Thymus (tissue), 11 donors: Measurements from ENCODE around the gene FBLN5. TPM values are rescaled to one million over a fixed set of nuclear protein-coding genes. Genes with fewer than 3 reads are reported as not detected.

Experiments
- DNase-seq, 9 donors: peaks; one replicate each; pipeline ENCODE4 v3.0.0-alpha.2; 2013; ENCODE audit warnings: low spot score in 9 of 9, low read depth in 6 of 9, missing footprints in 1 of 9
- H3K27ac ChIP-seq, 2 donors: one replicate each; pipeline ENCODE4 v1.5.1; 2013; ENCODE audit warnings: control low read depth in 1 of 2, low read depth in 1 of 2, low read length in 1 of 2, mild to moderate bottlenecking in 1 of 2, moderate library complexity in 1 of 2
- H3K27me3 ChIP-seq, 2 donors: one replicate each; pipeline ENCODE4 v1.5.1; 2013; ENCODE audit warnings: low read length in 1 of 2; ENCODE audit not compliant: control insufficient read depth in 2 of 2, insufficient read depth in 1 of 2
- H3K36me3 ChIP-seq, 2 donors: one replicate each; pipeline ENCODE4 v1.5.1; 2013; ENCODE audit warnings: low read length in 1 of 2, mild to moderate bottlenecking in 1 of 2, moderate library complexity in 1 of 2; ENCODE audit not compliant: control insufficient read depth in 2 of 2, insufficient read depth in 2 of 2
- H3K4me1 ChIP-seq, 2 donors: one replicate each; pipeline ENCODE4 v1.5.1; 2013; ENCODE audit warnings: low read length in 2 of 2; ENCODE audit not compliant: control insufficient read depth in 2 of 2, insufficient read depth in 2 of 2
- H3K4me3 ChIP-seq, 2 donors: one replicate each; pipeline ENCODE4 v1.5.1; 2013; ENCODE audit warnings: low read length in 2 of 2, control low read depth in 1 of 2, mild to moderate bottlenecking in 1 of 2
- H3K9me3 ChIP-seq, 2 donors: one replicate each; pipeline ENCODE4 v1.5.1; 2013; ENCODE audit warnings: low read length in 1 of 2, mild to moderate bottlenecking in 1 of 2; ENCODE audit not compliant: control insufficient read depth in 2 of 2, insufficient read depth in 1 of 2
- WGBS: extraction: QIAGEN DNeasy Blood & Tissue Kit; methylation state at CpG from one replicate; pipeline ENCODE4 v1.1.7; 2013; 5-methylcytosine and 5-hydroxymethylcytosine counted together
- polyA plus RNA-seq: library from polyadenylated mRNA; stranded (reverse); fragments of 200-250 nt; gene quantifications from one replicate; pipeline ENCODE4 v1.2.3, GENCODE V29; 2013
- total RNA-seq: library from RNA; stranded (reverse); fragments of 120-200 nt; gene quantifications from one replicate; pipeline ENCODE4 v1.2.4, GENCODE V29; 2013
- donor health status: healthy.

The FBLN5 gene
- total and polyA plus RNA-seq, 2 donors = 32.2 to 61.3 TPM

DNA sequence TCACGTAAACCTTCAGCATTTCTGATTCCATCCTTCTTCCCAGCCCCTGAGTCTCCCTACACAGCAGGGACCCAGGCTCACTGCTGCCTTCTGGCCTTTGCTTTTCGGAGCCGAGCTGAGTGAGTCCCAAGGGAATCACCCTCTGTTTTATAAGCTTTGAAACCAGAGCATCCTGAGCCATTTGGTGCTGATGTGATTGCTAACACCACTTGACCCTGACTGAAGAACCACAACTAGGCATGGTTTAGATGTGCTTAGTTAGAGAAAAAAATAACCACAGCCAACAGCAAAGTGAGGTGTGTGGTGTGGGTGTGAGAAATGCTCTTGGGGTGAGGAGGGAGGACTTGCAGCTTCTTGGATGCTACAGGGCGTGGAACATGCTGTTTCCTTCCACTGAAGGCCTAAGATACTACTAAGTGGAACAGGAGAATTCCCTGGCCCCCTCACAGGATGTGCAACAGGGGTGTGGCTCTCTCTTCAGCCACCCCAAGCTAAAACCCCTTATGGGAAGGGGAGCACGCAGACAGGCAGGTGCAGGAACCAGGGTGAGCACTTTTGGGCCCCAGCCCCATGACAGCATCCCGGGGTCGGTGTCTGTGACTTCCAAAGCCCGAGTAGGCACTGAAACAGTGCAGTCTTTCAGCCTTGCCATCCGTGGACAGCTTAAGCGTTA, 80.0 kb downstream of the FBLN5 start, which contains the start of gene TC2N:
Gene TC2N, minus strand, starts transcription at position 221 of the 673 bp plus-strand sequence. CDS start 53,767 bp downstream, outside the sequence.
- 83% methylated on average over 10 of the region's 10 CpGs for WGBS
- H3K4me1 ChIP-seq = peaks cover 55 to 72% of the 10 kb centered on the region in 2 donors

DNA sequence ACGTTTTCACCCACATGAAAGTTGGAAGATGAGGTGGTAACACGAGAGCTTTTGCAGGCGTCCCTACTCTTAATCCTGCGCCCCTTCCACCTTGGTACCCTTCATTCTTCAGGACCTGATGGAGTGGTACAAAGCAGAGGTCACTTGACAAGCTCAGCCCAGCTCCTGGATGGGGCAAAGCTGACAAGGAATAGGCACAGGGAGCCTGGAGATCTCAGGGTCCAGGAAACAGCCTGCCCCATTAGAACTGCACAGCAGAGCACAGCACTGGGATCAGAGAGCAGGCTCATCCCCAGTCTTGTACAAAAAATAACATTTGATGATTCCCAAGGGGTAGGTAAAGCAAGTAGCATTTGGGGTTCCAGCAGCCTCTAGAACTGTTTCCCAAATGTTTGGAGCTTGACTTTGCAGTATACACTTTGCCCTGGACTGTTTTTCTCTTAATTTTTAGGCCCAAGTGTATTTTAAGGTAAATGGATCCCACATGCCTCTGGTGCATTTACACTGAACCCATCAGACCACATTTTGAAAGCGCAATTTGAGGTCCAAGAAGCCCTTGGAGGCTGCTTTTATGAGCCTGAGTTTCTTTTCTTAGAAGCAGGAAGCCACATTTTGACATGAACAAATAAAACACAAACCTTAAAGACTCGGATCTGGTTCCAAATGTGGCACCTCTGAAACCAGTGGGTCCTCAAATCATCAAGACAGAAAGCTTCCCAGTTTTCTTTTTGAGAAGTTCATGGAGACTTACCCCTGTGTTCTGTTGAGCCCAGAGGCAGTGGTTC, 80.8 kb downstream of the FBLN5 start:
- 58% methylated on average over 6 of the region's 6 CpGs for WGBS
- H3K9me3 ChIP-seq = peaks cover 1 to 5% of the 10 kb centered on the region in 2 donors
- H3K4me3 ChIP-seq = peak overlapping the region; percentile 26
- H3K36me3 ChIP-seq = peaks cover 11% of the 10 kb centered on the region in 2 donors
- no peaks in the 10 kb centered on the region for H3K27me3 ChIP-seq
- H3K4me1 ChIP-seq = peaks cover 51 to 72% of the 10 kb centered on the region in 2 donors
- DNase-seq = peak in 1 of 9 donors; percentile 59
- H3K27ac ChIP-seq = peak overlapping the region; percentile 78 to 86

More for the DNA sequence above, 80.0 kb downstream of the FBLN5 start, which contains the start of gene TC2N:
- Histone ChIP-seq H3K27me3 (no peaks in the 10 kb centered on the region), H3K9me3 (peaks cover 1 to 5% of the 10 kb centered on the region in 2 donors), H3K36me3 (peaks cover 8 to 11% of the 10 kb centered on the region in 2 donors), H3K4me3 (peak within 1 kb of the TSS; percentile 26), H3K27ac (peak within 1 kb of the TSS; percentile 78 to 86)
- DNase-seq = peak in 1 of 9 donors; percentile 67

DNA sequence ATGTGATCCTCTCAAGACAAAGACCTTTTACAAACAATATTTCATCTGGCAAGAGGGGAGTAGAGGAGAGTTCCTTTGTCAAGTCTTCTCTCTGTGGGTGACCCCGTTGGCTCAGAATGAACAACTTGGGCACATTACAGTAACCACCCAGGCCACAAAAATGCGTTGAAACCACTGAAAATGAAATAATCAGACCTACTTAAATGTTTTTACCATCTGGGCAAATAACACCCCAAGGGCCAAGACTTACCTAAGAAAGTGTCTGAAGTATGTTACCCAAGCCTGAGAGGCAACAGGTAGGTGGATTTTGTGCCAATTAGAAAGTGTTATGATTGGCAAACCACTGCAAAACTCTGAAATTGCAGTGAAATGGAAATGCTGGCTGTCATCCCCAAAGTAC, 81.4 kb downstream of the FBLN5 start:
- 31% methylated on average over 2 of the region's 2 CpGs for WGBS
- peak overlapping the region in 1 of 2 donors; percentile 61 for H3K27ac ChIP-seq
- no peak for DNase-seq

DNA sequence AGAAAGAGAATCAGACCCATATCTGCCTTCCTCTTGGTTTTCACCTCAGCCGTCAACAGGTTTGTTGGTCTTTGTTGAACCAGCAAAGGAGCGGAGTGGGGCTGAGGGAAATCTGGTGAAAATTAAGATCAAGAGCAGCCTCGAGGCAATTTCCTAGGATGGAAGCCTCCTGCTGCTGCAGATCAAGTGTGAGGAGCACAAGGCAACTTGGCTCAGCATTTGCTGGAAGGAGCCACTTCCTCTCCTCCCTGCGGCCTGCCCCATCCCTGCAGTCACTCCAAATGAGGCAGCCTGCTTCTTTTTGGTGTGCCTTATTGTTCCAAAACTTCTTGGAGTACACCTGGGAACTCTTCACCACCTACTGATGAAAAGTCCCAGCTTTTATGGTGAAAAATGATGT, 85.1 kb downstream of the FBLN5 start:
- 79% methylated on average over 4 of the region's 4 CpGs for WGBS
- H3K27ac ChIP-seq = peak overlapping the region in 1 of 2 donors; percentile 61
- H3K4me1 ChIP-seq = peaks cover 23 to 43% of the 10 kb centered on the region in 2 donors
- H3K4me3 ChIP-seq = no peak overlapping the region
- H3K27me3 ChIP-seq = no peaks in the 10 kb centered on the region
- H3K36me3 ChIP-seq = peaks cover 0 to 3% of the 10 kb centered on the region in 2 donors
- no peak for DNase-seq
- no peaks in the 10 kb centered on the region for H3K9me3 ChIP-seq

More for the DNA sequence above, 81.4 kb downstream of the FBLN5 start:
- Histone ChIP-seq H3K4me3 (peak overlapping the region; percentile 26), H3K36me3 (peaks cover 11% of the 10 kb centered on the region in 2 donors), H3K4me1 (peaks cover 50 to 72% of the 10 kb centered on the region in 2 donors), H3K9me3 (peaks cover 1 to 5% of the 10 kb centered on the region in 2 donors), H3K27me3 (no peaks in the 10 kb centered on the region)

DNA sequence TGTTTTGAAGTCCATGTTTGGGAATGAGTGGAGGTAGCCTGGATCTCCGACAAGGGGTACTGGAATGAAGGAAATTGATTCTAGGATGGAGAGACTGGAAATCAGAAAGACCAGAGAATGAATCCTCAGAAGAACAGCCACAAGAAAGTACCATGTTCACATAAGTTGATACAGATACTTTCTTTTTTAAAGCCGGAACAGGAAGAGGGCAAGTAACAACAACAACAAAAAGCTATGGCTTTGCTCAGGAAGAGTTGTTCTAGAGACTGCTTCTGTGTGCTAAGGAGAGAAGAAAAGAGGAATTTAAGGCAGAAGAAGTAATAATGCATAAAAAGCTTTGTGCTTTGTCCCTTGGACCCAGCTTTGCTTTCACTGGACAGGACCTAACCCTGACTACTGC, 86.4 kb downstream of the FBLN5 start:
- peaks cover 0 to 3% of the 10 kb centered on the region in 2 donors for H3K36me3 ChIP-seq
- 57% methylated on average over 2 of the region's 2 CpGs for WGBS
- H3K4me3 ChIP-seq = no peak overlapping the region
- H3K4me1 ChIP-seq = peaks cover 16 to 31% of the 10 kb centered on the region in 2 donors
- DNase-seq = peak in 1 of 9 donors; percentile 68
- peak overlapping the region; percentile 84 to 90 for H3K27ac ChIP-seq
- no peaks in the 10 kb centered on the region for H3K9me3 ChIP-seq
- H3K27me3 ChIP-seq = no peaks in the 10 kb centered on the region

DNA sequence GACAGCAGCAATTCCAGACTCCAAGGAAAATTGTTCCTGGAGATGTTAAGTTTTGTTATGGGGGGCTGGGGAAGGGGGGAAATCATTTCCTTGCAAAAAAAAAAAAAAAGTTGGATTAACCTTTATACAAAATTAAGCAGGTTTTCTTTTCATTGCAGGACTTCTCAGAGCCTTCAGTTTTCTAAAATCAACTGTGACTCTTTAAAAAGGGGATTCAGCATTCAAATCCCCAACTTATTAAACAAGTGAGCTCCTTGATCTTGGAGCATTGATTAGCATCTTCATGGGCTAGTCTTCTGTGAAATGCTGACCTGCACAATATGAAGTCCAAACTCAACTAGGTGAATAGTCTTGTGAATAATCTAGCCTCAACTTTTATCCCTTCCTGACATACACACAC, 87.3 kb downstream of the FBLN5 start:
- no peak for DNase-seq
- Histone ChIP-seq H3K36me3 (peaks cover 0 to 3% of the 10 kb centered on the region in 2 donors), H3K4me1 (peaks cover 19 to 31% of the 10 kb centered on the region in 2 donors), H3K9me3 (no peaks in the 10 kb centered on the region), H3K27me3 (no peaks in the 10 kb centered on the region), H3K4me3 (no peak overlapping the region), H3K27ac (no peak overlapping the region)

DNA sequence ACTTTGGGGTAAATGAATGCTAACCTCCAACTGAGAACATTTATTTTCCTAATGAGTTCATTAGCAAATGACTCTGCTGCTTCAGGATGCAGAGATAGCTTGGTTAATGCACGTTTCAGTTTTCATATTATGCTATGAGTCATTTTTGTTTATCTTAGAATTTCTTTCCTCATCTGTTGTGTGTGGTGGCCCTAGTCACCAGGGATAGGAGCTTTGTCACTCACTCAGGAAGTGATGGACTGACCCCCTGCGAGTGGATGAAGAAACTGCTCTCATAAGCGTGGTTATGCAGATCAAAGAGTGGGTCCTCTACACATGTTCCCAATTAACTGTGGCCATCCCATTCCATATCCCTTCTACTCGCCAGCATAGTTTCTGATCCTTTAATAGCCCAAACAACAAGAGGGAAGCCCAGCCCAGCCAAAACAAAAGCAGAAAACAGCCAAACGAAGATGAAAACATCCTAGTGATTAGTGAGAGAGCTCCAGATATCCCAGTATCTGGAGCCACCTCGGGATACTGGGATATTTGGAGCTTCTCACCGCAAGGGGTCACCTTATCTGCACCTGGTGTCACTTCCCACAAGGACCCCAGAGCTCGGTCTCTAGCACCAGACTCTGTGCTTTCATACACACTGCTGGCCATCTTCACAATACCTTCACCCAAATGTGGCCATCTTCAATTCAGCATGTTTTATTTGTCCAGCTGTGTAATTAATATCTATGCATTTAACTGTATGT, 88.8 kb downstream of the FBLN5 start:
- WGBS = 67% methylated on average over 8 of the region's 8 CpGs
- Histone ChIP-seq H3K4me3 (no peak overlapping the region), H3K36me3 (peaks cover 0 to 3% of the 10 kb centered on the region in 2 donors), H3K27me3 (no peaks in the 10 kb centered on the region), H3K4me1 (peaks cover 25 to 43% of the 10 kb centered on the region in 2 donors), H3K27ac (no peak overlapping the region), H3K9me3 (no peaks in the 10 kb centered on the region)
- no peak for DNase-seq

DNA sequence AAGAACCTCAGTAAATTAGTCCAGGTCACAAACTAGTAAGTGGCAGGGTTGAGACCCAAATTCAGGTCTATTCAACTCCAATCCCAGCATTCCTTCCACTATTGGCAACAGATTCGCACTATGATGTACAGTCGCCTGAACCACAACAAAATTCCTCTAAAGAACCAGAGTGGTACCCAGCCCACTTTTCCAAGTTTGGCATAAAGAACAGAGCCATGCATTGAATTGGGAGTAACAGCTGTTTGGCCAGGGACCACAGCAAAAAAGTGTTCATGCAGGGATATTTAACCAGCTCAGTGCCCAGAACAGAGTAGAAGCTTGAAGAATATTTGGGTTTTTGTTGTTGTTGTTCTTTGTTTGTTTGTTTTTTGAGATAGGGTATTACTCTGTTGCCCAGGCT, 89.9 kb downstream of the FBLN5 start:
- H3K27ac ChIP-seq = no peak overlapping the region
- no peak overlapping the region for H3K4me3 ChIP-seq
- WGBS = 98% methylated on average over 2 of the region's 2 CpGs
- no peaks in the 10 kb centered on the region for H3K27me3 ChIP-seq
- H3K4me1 ChIP-seq = peaks cover 22 to 37% of the 10 kb centered on the region in 2 donors
- H3K36me3 ChIP-seq = peaks cover 0 to 3% of the 10 kb centered on the region in 2 donors
- no peak for DNase-seq
- H3K9me3 ChIP-seq = no peaks in the 10 kb centered on the region
